ENCODE results near the gene CACNB2. TPM values are rescaled to one million over a fixed set of nuclear protein-coding genes. Genes with fewer than 3 reads are reported as not detected.

Gene CACNB2
- total RNA-seq, 1 experiment from 2014 or later, result not detected

GRCh38 chr10:18122753-18123152, 17.5 kb upstream of the CACNB2 start:
- Histone ChIP-seq H3K36me3 (ENCODE audit: control insufficient read depth, insufficient read depth, low read length) (no peaks in the 10 kb centered on the region), H3K27ac (ENCODE audit: low read length) (no peak overlapping the region), H3K4me1 (ENCODE audit: control insufficient read depth, insufficient read depth, low read length) (no peaks in the 10 kb centered on the region), H3K4me3 (ENCODE audit: low read depth in 2 of 2, low read length in 2 of 2) (no peak overlapping the region), H3K27me3 (ENCODE audit: control insufficient read depth, insufficient read depth, low read length) (no peaks in the 10 kb centered on the region), H3K9me3 (ENCODE audit: control insufficient read depth, insufficient read depth, low read depth, low read length) (no peaks in the 10 kb centered on the region)
- no TSS peak for BruUV-seq (replicated peaks)
- no peak for TF ChIP-seq SIN3A (IDR thresholded peaks at IDR 0.05; ENCODE audit: borderline replicate concordance, insufficient read depth, low read depth, low read length)
- no peak for TF ChIP-seq TCF7L2 (IDR thresholded peaks at IDR 0.05; ENCODE audit: low read depth, low read length)
- TF ChIP-seq POLR2AphosphoS5 (IDR thresholded peaks at IDR 0.05; ENCODE audit: low read depth, low read length), result no peak
- no peak for TF ChIP-seq REST (IDR thresholded peaks at IDR 0.05; ENCODE audit: insufficient read depth in 1 of 2, low read depth in 2 of 2, low read length in 1 of 2)
- TF ChIP-seq CTCF (IDR thresholded peaks at IDR 0.05), result no peak
- ChIA-PET CTCF (no interaction called here), POLR2A (no interaction called here)
- intact Hi-C loops (cut with micrococcal nuclease; ENCODE audit: unreplicated experiment), result no loop called here
- in situ Hi-C loops (cut with HindIII; ENCODE audit: low pct_unique_long_range_greater_than_20kb, low sequenced_read_pairs), result no loop called here
- ATAC-seq (no peak), DNase-seq (ENCODE audit: low read depth, low spot score) (no peak)

- no peak for DNase-seq (ENCODE audit: low read depth, low spot score)
- Histone ChIP-seq H3K4me1 (ENCODE audit: control insufficient read depth, insufficient read depth, low read length) (no peaks in the 10 kb centered on the region), H3K4me3 (ENCODE audit: low read depth in 2 of 2, low read length in 2 of 2) (no peak overlapping the region), H3K9me3 (ENCODE audit: control insufficient read depth, insufficient read depth, low read depth, low read length) (no peaks in the 10 kb centered on the region), H3K27ac (ENCODE audit: low read length) (no peak overlapping the region), H3K36me3 (ENCODE audit: control insufficient read depth, insufficient read depth, low read length) (no peaks in the 10 kb centered on the region; the same call in 1 of the 2 replicates), H3K27me3 (ENCODE audit: control insufficient read depth, insufficient read depth, low read length) (no peaks in the 10 kb centered on the region)
- POLR2A ChIA-PET, result no interaction called here
- BruUV-seq (replicated peaks), result no TSS peak
- TF ChIP-seq TCF7L2 (IDR thresholded peaks at IDR 0.05; ENCODE audit: low read depth, low read length) (no peak), CTCF (IDR thresholded peaks at IDR 0.05) (no peak), SIN3A (IDR thresholded peaks at IDR 0.05; ENCODE audit: borderline replicate concordance, insufficient read depth, low read depth, low read length) (no peak), POLR2AphosphoS5 (IDR thresholded peaks at IDR 0.05; ENCODE audit: low read depth, low read length) (no peak), REST (IDR thresholded peaks at IDR 0.05; ENCODE audit: insufficient read depth in 1 of 2, low read depth in 2 of 2, low read length in 1 of 2) (no peak)
- CTCF ChIA-PET, result no interaction called here
- no peak for ATAC-seq
- in situ Hi-C loops (cut with HindIII; ENCODE audit: low pct_unique_long_range_greater_than_20kb, low sequenced_read_pairs), result no loop called here
- intact Hi-C loops (cut with micrococcal nuclease; ENCODE audit: unreplicated experiment), result no loop called here
These were observed 7.2 kb upstream of the CACNB2 start for GRCh38 chr10:18133046-18133445.

Measured in Panc1 (cell line).